Left forelimb (tissue), 1 donor: Measurements from ENCODE around the gene TMEM72.
"Not testable (repeated sequence)": the region's sequence is repeated elsewhere in the genome, so short reads cannot be mapped to it uniquely, and the experiment has no call there.

Experiments
- DNase-seq: peaks from one replicate; pipeline ENCODE4 v3.0.0-alpha.2; 2018; ENCODE audit warnings: low spot score

Gene TMEM72

GRCh38 chr10:44911081-44911540, at the start of gene TMEM72:
TSS of gene TMEM72 (plus strand) at chr10:44911337. CDS start at chr10:44911513, 176 bp downstream.
- no peak for DNase-seq

GRCh38 chr10:44862006-44862751, 49.0 kb upstream of the TMEM72 start:
- peak; percentile 34 for DNase-seq

- DNase-seq, result peak; percentile 54
Measured at GRCh38 chr10:44862924-44863323, 48.2 kb upstream of the TMEM72 start.

- no peak for DNase-seq
Measured at GRCh38 chr10:44863344-44864047, 47.6 kb upstream of the TMEM72 start.

GRCh38 chr10:44864051-44864450, 47.1 kb upstream of the TMEM72 start:
- peak; percentile 75 for DNase-seq

- DNase-seq, result peak; percentile 95
Measured at GRCh38 chr10:44864637-44865288, 46.4 kb upstream of the TMEM72 start.

- DNase-seq, result peak; percentile 66
Measured at GRCh38 chr10:44865289-44865671, 45.9 kb upstream of the TMEM72 start.

- DNase-seq, result not testable (repeated sequence)
Measured at GRCh38 chr10:44866367-44866766, 44.8 kb upstream of the TMEM72 start.

GRCh38 chr10:44870031-44870430, 41.1 kb upstream of the TMEM72 start:
- no peak for DNase-seq

- DNase-seq, result peak; percentile 53
Measured at GRCh38 chr10:44873160-44873559, 38.0 kb upstream of the TMEM72 start.

- peak; percentile 33 for DNase-seq
Measured at GRCh38 chr10:44874166-44874565, 37.0 kb upstream of the TMEM72 start.

GRCh38 chr10:44878706-44879530, 32.2 kb upstream of the TMEM72 start:
- DNase-seq, result peak; percentile 89

GRCh38 chr10:44879531-44879899, 31.6 kb upstream of the TMEM72 start:
- DNase-seq, result peak; percentile 66

GRCh38 chr10:44880090-44880715, 30.9 kb upstream of the TMEM72 start:
- DNase-seq, result peak; percentile 49

GRCh38 chr10:44881649-44882048, 29.5 kb upstream of the TMEM72 start:
- peak; percentile 38 for DNase-seq

GRCh38 chr10:44882166-44882720, 28.9 kb upstream of the TMEM72 start:
- DNase-seq, result peak; percentile 51

- DNase-seq, result peak; percentile 28
Measured at GRCh38 chr10:44883593-44884331, 27.4 kb upstream of the TMEM72 start.

GRCh38 chr10:44885710-44886109, 25.4 kb upstream of the TMEM72 start:
- no peak for DNase-seq

GRCh38 chr10:44886966-44887365, 24.2 kb upstream of the TMEM72 start:
- no peak for DNase-seq

GRCh38 chr10:44888886-44889285, 22.3 kb upstream of the TMEM72 start:
- DNase-seq, result peak; percentile 15
